Common myeloid progenitor, CD34-positive (primary cell): Measurements from ENCODE around the gene ARMH4.

ENCODE experiments used
- CTCF ChIA-PET: fragments of 350-600 bp; sonication (Branson Sonifier 250); formaldehyde crosslinking; loops from one replicate; lab custom pipeline; 2021; ENCODE audit warnings: antibody characterized with exemption; lab: Charles Lee
- POLR2A ChIA-PET: fragments of 350-600 bp; sonication (Branson Sonifier 250); formaldehyde crosslinking; loops from one replicate; lab custom pipeline; 2021; ENCODE audit warnings: antibody characterized with exemption; lab: Charles Lee
- DNase-seq, 3 donors: peaks; one replicate each; pipeline versions ENCODE4 v3.0.0 to v3.0.0-alpha.2; 2013
- H3K27ac ChIP-seq, 2 experiments: 1 replicate in 1 of 2; 2 replicates in 1 of 2; pipeline ENCODE4 v1.7.0; 2013; ENCODE audit warnings: inconsistent platforms in 2 of 2, low read length in 2 of 2, mild to moderate bottlenecking in 2 of 2, low read depth in 1 of 2, moderate library complexity in 1 of 2; ENCODE audit not compliant: severe bottlenecking in 2 of 2, insufficient read depth in 1 of 2, poor library complexity in 1 of 2
- H3K27me3 ChIP-seq, 5 experiments: replicated peaks in 2 of 5; 1 replicate in 3 of 5; 2 replicates in 2 of 5; pipeline versions ENCODE4 v1.6.1 to v1.7.0; 2013; ENCODE audit warnings: low read length in 4 of 5, mild to moderate bottlenecking in 2 of 5, moderate library complexity in 2 of 5, inconsistent platforms in 1 of 5; ENCODE audit not compliant: insufficient read depth in 5 of 5, control insufficient read depth in 4 of 5
- H3K36me3 ChIP-seq, 4 experiments: 1 replicate in 2 of 4; 2 replicates in 2 of 4; pipeline versions ENCODE4 v1.6.1 to v1.7.0; 2013; ENCODE audit warnings: low read length in 3 of 4, control low read depth in 1 of 4, mild to moderate bottlenecking in 1 of 4; ENCODE audit not compliant: control insufficient read depth in 4 of 4, insufficient read depth in 4 of 4
- H3K4me1 ChIP-seq, 4 experiments: 1 replicate in 3 of 4; 2 replicates in 1 of 4; pipeline versions ENCODE4 v1.6.1 to v1.7.1; 2013; ENCODE audit warnings: low read length in 3 of 4, mild to moderate bottlenecking in 3 of 4, control low read depth in 1 of 4, inconsistent platforms in 1 of 4, moderate library complexity in 1 of 4; ENCODE audit not compliant: control insufficient read depth in 4 of 4, insufficient read depth in 4 of 4; ENCODE audit errors: control extremely low read depth in 1 of 4
- H3K4me3 ChIP-seq, 7 experiments: 1 replicate in 4 of 7; 2 replicates in 3 of 7; pipeline versions ENCODE4 v1.5.1 to v1.7.0; 2013; ENCODE audit warnings: mild to moderate bottlenecking in 7 of 7, low read length in 6 of 7, moderate library complexity in 6 of 7, inconsistent platforms in 2 of 7, low read depth in 2 of 7, control low read depth in 1 of 7; ENCODE audit not compliant: insufficient read depth in 4 of 7, control insufficient read depth in 1 of 7; ENCODE audit errors: extremely low read depth in 1 of 7
- H3K9me3 ChIP-seq, 5 experiments: 1 replicate in 4 of 5; 2 replicates in 1 of 5; pipeline versions ENCODE4 v1.6.1 to v1.7.1; 2013; ENCODE audit warnings: low read length in 4 of 5, mild to moderate bottlenecking in 2 of 5, inconsistent platforms in 1 of 5, low read depth in 1 of 5, moderate library complexity in 1 of 5; ENCODE audit not compliant: control insufficient read depth in 4 of 5, insufficient read depth in 2 of 5; ENCODE audit errors: control extremely low read depth in 1 of 5
- WGBS: methylation state at CpG from one replicate; pipeline ENCODE4 v1.1.5; 2013; ENCODE audit not compliant: insufficient coverage; 5-methylcytosine and 5-hydroxymethylcytosine counted together

Gene ARMH4

DNA sequence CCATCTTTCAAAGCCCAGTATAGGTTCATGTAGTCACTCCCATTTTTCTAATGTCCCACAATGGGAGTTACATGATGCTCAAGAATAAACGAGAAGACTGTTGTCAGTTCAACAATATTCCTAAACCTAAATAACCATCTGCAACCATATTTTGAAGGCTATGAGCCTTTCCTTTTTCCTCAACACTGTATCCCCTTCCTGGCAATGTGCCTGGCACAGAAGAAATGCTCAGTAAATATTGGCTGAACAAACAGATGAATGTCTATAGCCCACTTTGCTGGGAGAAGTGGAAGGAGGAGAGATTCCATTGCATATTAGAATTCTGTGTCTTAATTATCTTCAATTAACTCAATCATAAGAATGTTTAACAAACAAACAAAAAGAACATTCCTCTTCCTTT is 6.1 kb downstream of the ARMH4 start:
- ChIA-PET CTCF (interaction anchor here (1.6 kb wide), 1 partner anchor 20 kb away, joined by 5 read pairs; no protein-coding TSS in a partner anchor), POLR2A (no interaction called here)
- no peaks in the 10 kb centered on the region for H3K9me3 ChIP-seq
- 100% methylated on average over 1 of the region's 1 CpG for WGBS
- H3K4me1 ChIP-seq: peaks cover 0 to under 1% (median 0%) of the 10 kb centered on the region in 4 experiments
- peaks cover 10 to 18% (median 12%) of the 10 kb centered on the region in 5 experiments for H3K27me3 ChIP-seq
- H3K27ac ChIP-seq: no peak overlapping the region
- no peak for DNase-seq
- no peak overlapping the region for H3K4me3 ChIP-seq
- H3K36me3 ChIP-seq: no peaks in the 10 kb centered on the region

DNA sequence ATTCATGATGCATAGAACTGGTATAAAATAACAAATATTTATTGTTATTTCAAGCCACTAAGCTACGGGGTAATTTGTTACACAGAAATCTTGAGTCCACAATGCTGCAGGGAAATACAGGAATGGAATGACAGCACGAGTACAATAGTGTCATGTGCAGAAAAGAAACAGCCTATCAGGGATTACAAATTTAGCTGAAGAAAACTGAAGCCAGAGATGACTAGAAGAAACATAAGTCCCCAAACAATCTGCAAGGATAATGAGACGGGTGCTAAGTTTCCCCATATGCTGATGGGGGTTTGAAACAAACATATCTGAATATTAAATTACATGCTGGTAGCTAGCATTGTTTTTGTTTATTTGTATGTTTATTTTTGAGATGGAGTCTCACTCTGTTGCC is 8.9 kb downstream of the ARMH4 start:
- Histone ChIP-seq H3K4me3 (no peak overlapping the region), H3K27ac (no peak overlapping the region), H3K4me1 (peaks cover 3 to 15% (median 11%) of the 10 kb centered on the region in 4 experiments), H3K36me3 (no peaks in the 10 kb centered on the region), H3K27me3 (no peaks in the 10 kb centered on the region), H3K9me3 (no peaks in the 10 kb centered on the region)
- POLR2A ChIA-PET: no interaction called here
- 98% methylated on average over 3 of the region's 3 CpGs for WGBS
- CTCF ChIA-PET: interaction anchor here (1.2 to 1.4 kb wide), 2 partner anchors 35 to 44 kb away, joined by 3 read pairs; no protein-coding TSS in a partner anchor
- no peak for DNase-seq

DNA sequence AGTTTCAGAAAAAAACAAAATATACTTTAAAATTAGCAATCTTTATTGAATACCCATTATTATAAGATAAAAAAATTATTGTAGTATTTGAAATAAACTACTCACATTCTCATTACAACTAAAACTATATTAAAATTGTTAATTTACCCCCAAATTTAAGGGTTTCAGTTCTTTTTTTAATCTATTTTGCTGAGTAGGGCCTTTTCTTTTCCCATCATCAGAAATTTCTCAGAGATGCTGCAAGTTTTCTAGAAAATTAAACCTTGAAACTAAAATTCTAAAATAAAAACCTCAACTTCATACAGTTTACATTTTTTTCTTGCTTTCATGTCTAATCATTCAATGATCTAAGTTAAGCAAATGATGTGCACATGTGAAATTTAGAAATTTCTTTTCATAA is 10.1 kb downstream of the ARMH4 start:
- POLR2A ChIA-PET: no interaction called here
- Histone ChIP-seq H3K4me3 (no peak overlapping the region), H3K27me3 (no peaks in the 10 kb centered on the region), H3K9me3 (no peaks in the 10 kb centered on the region), H3K4me1 (peaks cover 3 to 18% (median 13%) of the 10 kb centered on the region in 4 experiments), H3K36me3 (no peaks in the 10 kb centered on the region), H3K27ac (no peak overlapping the region)
- CTCF ChIA-PET: interaction anchor here (1.2 kb wide), 1 partner anchor 45 kb away, joined by 3 read pairs; no protein-coding TSS in a partner anchor
- no peak for DNase-seq

DNA sequence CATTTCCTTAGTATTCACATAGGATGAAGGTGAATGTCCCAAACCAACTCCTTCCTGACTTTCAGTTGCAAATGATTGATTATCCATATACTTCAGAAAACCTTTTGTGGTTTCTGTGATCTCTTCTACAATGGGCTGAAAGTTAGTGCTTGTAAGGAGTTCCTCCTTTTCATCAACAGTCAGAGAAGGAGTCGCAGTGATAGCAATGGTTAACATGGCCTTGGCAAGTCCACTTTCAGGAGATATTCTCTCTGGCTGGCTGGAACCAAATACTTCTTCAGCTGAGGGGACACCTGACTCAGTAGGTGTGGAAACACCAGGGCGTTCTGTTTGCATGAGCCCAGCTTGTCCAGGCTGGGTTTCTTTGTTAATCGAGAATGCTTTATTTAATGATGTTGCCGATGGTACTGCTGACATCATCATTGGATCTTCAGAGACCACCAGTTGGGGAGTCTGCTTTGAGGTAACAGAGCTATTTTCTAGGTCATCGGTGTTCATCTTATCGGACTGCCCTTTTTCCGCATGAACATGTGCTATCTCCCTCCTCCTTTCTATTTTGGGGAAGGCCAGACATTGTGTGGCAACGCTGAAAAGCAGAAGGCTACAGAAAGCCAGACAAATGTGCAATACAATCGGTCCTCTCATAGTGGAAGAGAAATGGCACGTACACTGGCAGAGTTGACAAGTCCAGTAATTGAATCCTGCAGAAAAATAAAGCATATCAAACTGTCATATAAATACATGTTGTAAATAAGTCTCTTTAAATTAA is 13.1 kb downstream of the ARMH4 start:
- H3K27me3 ChIP-seq: no peaks in the 10 kb centered on the region
- peaks cover 3 to 18% (median 13%) of the 10 kb centered on the region in 4 experiments for H3K4me1 ChIP-seq
- ChIA-PET CTCF (interaction anchor here (0.6 kb wide), 1 partner anchor 29 kb away, joined by 3 read pairs; no protein-coding TSS in a partner anchor), POLR2A (no interaction called here)
- H3K36me3 ChIP-seq: no peaks in the 10 kb centered on the region
- H3K27ac ChIP-seq: no peak overlapping the region
- WGBS: 53% methylated on average over 9 of the region's 10 CpGs
- DNase-seq: peak in 2 of 3 donors; percentile 52 to 73
- H3K9me3 ChIP-seq: no peaks in the 10 kb centered on the region
- H3K4me3 ChIP-seq: no peak overlapping the region

DNA sequence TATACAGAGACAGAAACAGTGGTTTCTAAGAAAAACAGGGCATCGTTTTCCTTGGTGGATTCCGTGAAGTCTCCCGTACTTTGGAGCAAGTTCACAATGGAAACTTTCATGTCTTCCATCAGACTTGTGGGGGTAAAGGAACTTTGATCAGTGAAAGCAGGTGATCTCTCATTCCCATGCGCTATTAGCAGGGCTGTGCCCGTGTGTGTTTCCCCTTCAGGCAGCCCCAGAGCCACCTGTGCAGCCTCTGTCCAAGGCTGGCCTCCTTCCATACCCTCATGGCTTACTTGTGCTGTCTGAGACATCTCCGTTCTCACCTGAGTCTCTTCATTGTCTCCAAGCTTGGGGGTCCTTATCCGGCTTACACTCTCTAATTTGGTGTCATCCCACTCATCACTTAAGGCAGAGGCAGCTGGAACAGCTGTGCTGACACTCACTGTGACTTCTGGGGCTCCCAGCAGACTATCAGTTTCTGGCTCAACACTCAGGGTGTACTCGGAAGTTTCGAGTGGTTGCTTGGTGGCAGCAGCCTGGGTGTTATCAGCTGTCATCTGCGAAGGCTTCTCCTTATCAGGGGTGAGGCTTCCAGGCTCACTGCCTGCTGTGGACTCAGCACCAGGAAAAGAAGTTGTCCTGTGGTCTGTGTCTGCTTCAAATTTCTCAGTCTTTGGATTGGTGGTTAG is 13.8 kb downstream of the ARMH4 start:
- peak; percentile 46 to 83 (median 70) for DNase-seq
- peaks cover 3 to 18% (median 13%) of the 10 kb centered on the region in 4 experiments for H3K4me1 ChIP-seq
- no peaks in the 10 kb centered on the region for H3K9me3 ChIP-seq
- H3K4me3 ChIP-seq: peak overlapping the region in 1 of 7 experiments; percentile 27
- no peaks in the 10 kb centered on the region for H3K27me3 ChIP-seq
- H3K36me3 ChIP-seq: no peaks in the 10 kb centered on the region
- 55% methylated on average over 9 of the region's 10 CpGs for WGBS
- no peak overlapping the region for H3K27ac ChIP-seq
- ChIA-PET POLR2A (no interaction called here), CTCF (interaction anchor here (0.6 kb wide), 1 partner anchor 28 kb away, joined by 3 read pairs; no protein-coding TSS in a partner anchor)

DNA sequence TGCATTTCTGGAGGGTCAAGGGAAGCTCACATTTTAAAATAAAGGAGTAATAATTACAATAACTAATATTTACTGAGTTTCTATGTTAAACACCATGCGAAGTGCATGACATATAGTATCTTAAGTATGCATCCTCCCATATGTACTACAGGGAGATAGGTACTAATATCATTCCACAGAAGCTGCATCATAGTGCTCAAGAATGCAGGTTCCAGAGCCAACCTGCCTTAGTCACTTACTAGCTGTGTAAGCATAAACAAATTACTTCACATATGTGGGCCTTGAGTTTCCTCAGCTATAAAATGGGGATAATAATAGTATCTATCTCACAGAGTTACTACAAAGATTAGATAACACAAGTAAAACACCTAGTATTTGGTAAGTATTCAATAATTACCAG is 18.3 kb downstream of the ARMH4 start:
- CTCF ChIA-PET: no interaction called here
- POLR2A ChIA-PET: no interaction called here
- Histone ChIP-seq H3K4me3 (no peak overlapping the region), H3K4me1 (peaks cover 0 to 10% (median 8%) of the 10 kb centered on the region in 4 experiments), H3K9me3 (no peaks in the 10 kb centered on the region), H3K36me3 (no peaks in the 10 kb centered on the region), H3K27me3 (no peaks in the 10 kb centered on the region), H3K27ac (no peak overlapping the region)
- no CpG with 5 or more reads among the region's 1 CpG for WGBS
- no peak for DNase-seq

DNA sequence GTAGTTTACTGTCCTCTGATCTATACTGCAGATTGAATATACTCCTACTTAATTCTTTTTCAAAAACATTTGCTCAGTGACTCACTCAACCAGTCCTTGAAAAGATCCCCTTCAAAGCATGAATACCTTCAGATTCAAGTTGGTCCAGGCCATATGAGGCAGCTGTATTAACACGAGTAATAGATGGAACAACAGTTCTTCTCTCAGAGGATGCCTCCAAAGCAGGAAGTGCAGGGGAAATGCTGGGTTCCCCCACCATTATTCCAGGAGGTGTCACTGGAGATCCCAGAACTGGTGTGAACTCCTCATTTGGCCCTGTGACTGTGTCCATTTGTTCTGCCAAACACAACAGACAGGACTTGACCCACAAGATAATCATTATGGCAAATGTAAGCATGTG is 20.6 kb downstream of the ARMH4 start:
- ChIA-PET CTCF (interaction anchor here (1.3 to 1.8 kb wide), 3 partner anchors 10 to 37 kb away, joined by 3 to 4 read pairs (median 4); no protein-coding TSS in a partner anchor), POLR2A (no interaction called here)
- H3K36me3 ChIP-seq: no peaks in the 10 kb centered on the region
- 83% methylated on average over 1 of the region's 1 CpG for WGBS
- no peak overlapping the region for H3K4me3 ChIP-seq
- no peaks in the 10 kb centered on the region for H3K27me3 ChIP-seq
- no peak for DNase-seq
- H3K9me3 ChIP-seq: no peaks in the 10 kb centered on the region
- no peaks in the 10 kb centered on the region for H3K4me1 ChIP-seq
- H3K27ac ChIP-seq: no peak overlapping the region
